Measurements from ENCODE around the gene NR2C2. TPM values are rescaled to one million over a fixed set of nuclear protein-coding genes. Genes with fewer than 3 reads are reported as not detected.

Gene NR2C2
- total RNA-seq, 1 donor = 26.3 TPM

- DNase-seq (ENCODE audit: low read depth) = no peak
- TF ChIP-seq CTCF (IDR thresholded peaks at IDR 0.05; ENCODE audit: insufficient read depth, low read depth, low read length) = no peak
These were observed 109.5 kb downstream of the NR2C2 start for GRCh38 chr3:15056676-15057404.

DNA sequence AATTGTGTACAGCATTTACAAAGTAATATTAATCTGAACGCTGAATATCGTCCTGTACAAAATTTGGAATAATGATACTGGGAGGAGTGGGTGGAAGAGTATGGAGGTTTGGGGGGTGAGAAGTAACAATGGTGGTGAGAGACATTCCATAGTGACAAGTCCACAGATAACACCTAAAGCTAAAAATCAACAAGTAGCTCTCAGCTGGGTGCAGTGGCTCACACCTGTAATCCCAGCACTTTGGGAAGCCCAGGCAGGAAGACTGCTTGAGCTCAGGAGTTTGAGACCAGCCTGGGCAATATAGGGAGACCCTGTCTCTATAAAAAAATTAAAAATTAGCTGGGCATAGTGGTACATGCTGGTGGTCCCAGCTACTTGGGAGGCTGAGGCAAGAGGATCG lies 112.6 kb downstream of the NR2C2 start:
- no peak overlapping the region for H3K4me3 ChIP-seq (ENCODE audit: low read depth, low read length)
- TF ChIP-seq CTCF (IDR thresholded peaks at IDR 0.05; ENCODE audit: insufficient read depth, low read depth, low read length) = no peak
- DNase-seq (ENCODE audit: low read depth) = no peak

More at GRCh38 chr3:15056676-15057404, 109.5 kb downstream of the NR2C2 start:
- no peak overlapping the region for H3K4me3 ChIP-seq (ENCODE audit: low read depth, low read length)

- H3K4me3 ChIP-seq (ENCODE audit: low read depth, low read length) = no peak overlapping the region
- no peak for DNase-seq (ENCODE audit: low read depth)
- no peak for TF ChIP-seq CTCF (IDR thresholded peaks at IDR 0.05; ENCODE audit: insufficient read depth, low read depth, low read length)
These were observed 115.9 kb downstream of the NR2C2 start for GRCh38 chr3:15063238-15063637.

DNA sequence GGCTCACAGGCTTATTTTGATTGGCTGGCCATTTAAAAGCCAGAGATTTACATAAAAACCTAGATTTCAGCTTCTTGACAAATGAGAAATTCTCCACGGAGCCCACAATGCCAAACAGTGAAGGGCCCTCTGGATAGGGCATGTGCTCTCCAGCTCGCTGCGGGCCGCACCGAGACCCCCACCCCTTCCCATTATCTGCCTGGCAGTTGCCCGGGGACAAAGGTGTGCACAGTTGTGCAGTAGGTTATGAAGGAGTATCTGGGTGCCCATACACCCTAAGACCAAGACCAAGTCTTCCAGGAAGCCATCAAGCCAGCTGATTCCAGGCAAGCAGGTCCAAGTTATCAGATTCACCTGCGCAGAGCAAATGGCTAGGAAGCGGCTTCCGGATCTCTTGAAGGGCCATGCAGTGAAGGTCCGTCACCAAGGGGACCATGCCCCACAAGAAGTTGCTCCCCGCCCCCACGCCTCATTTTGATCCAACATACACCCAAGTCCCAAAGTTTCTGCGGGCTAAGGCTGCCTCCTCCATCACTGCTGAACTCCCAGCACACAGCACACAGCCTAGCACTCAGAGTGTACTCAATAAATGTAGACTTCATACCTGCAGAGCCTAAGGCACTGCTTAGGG lies 116.4 kb downstream of the NR2C2 start:
- peak overlapping the region; percentile 89 for H3K4me3 ChIP-seq (ENCODE audit: low read depth, low read length)
- DNase-seq (ENCODE audit: low read depth) = no peak
- TF ChIP-seq CTCF (IDR thresholded peaks at IDR 0.05; ENCODE audit: insufficient read depth, low read depth, low read length) = no peak

GRCh38 chr3:15064299-15064834 lies 117.0 kb downstream of the NR2C2 start:
- DNase-seq (ENCODE audit: low read depth) = peak; percentile 52
- H3K4me3 ChIP-seq (ENCODE audit: low read depth, low read length) = peak overlapping the region; percentile 89

More at GRCh38 chr3:15064299-15064834, 117.0 kb downstream of the NR2C2 start:
- no peak for TF ChIP-seq CTCF (IDR thresholded peaks at IDR 0.05; ENCODE audit: insufficient read depth, low read depth, low read length)

All from fibroblast of villous mesenchyme (primary cell).